IMR-90 (cell line): ENCODE data around the gene OSCAR. TPM values are rescaled to one million over a fixed set of nuclear protein-coding genes. Genes with fewer than 3 reads are reported as not detected.

Experiments used
- ATAC-seq: fragments of 200-7000 bp; cut with Tn5 transposase; 2 replicates; pipeline ENCODE4 v1.9.1; 2020; ENCODE audit warnings: low read depth, mild to moderate bottlenecking, moderate library complexity
- BruUV-seq: library from RNA; stranded (reverse); fragments of 400-500 nt; replicated peaks from 2 replicates; lab custom pipeline; 2021; lab: Mats Ljungman, UMichigan
- CTCF ChIA-PET: fragments of 300-600 bp; formaldehyde crosslinking; extraction: SDS; loops from one replicate; lab custom pipeline; 2021; ENCODE audit warnings: antibody characterized with exemption; lab: Yijun Ruan, JAX
- POLR2A ChIA-PET: fragments of 300-600 bp; sonication (Branson Sonifier 250); formaldehyde crosslinking; loops from one replicate; lab custom pipeline; 2022; ENCODE audit warnings: antibody characterized with exemption; ENCODE audit not compliant: unreplicated experiment; lab: Charles Lee
- DNase-seq: peaks from one replicate; pipeline ENCODE4 v3.0.0; 2013
- H2AFZ ChIP-seq: replicated peaks from 2 replicates; pipeline ENCODE3; 2013; ENCODE audit warnings: low read length, mild to moderate bottlenecking; ENCODE audit not compliant: poor library complexity
- H2AK5ac ChIP-seq: 2 replicates; pipeline ENCODE4 v1.6.1; 2013; ENCODE audit warnings: low read depth, low read length, inconsistent platforms
- H2AK9ac ChIP-seq: replicated peaks from 2 replicates; pipeline ENCODE3; 2013; ENCODE audit warnings: mild to moderate bottlenecking, low read depth, low read length, moderate library complexity; ENCODE audit not compliant: poor library complexity
- H2BK120ac ChIP-seq: 2 replicates; pipeline ENCODE4 v1.6.1; 2013; ENCODE audit warnings: low read depth, low read length, inconsistent platforms
- H2BK15ac ChIP-seq: 3 replicates; pipeline ENCODE4 v1.6.1; 2013; ENCODE audit warnings: low read depth, low read length, inconsistent platforms
- H2BK20ac ChIP-seq: 2 replicates; pipeline ENCODE4 v1.6.1; 2013; ENCODE audit warnings: low read depth, mild to moderate bottlenecking, inconsistent platforms, low read length, moderate library complexity
- H2BK5ac ChIP-seq: 2 replicates; pipeline ENCODE4 v1.6.1; 2013; ENCODE audit warnings: mild to moderate bottlenecking, low read depth, low read length, inconsistent platforms; ENCODE audit not compliant: poor library complexity, severe bottlenecking
- H3K14ac ChIP-seq: replicated peaks from 2 replicates; pipeline ENCODE4 v1.6.1; 2013; ENCODE audit warnings: low read depth, low read length, inconsistent platforms
- H3K18ac ChIP-seq: 2 replicates; pipeline ENCODE4 v1.6.1; 2013; ENCODE audit warnings: low read depth, low read length, control low read depth
- H3K23ac ChIP-seq: 2 replicates; pipeline ENCODE4 v1.6.1; 2013; ENCODE audit warnings: low read depth, low read length, inconsistent platforms
- H3K27ac ChIP-seq: 2 replicates; pipeline ENCODE4 v1.5.1; 2013; ENCODE audit warnings: mild to moderate bottlenecking, control low read depth, low read length; ENCODE audit not compliant: insufficient read depth
- H3K27me3 ChIP-seq: 2 replicates; pipeline ENCODE4 v1.6.1; 2013; ENCODE audit warnings: low read length; ENCODE audit not compliant: control insufficient read depth, insufficient read depth
- H3K36me3 ChIP-seq: 2 replicates; pipeline ENCODE4 v1.6.1; 2013; ENCODE audit warnings: low read length, mixed read lengths; ENCODE audit not compliant: control insufficient read depth, insufficient read depth
- H3K4ac ChIP-seq: 2 replicates; pipeline ENCODE4 v1.6.1; 2013; ENCODE audit warnings: low read depth, low read length, inconsistent platforms
- H3K4me1 ChIP-seq: 2 replicates; pipeline ENCODE4 v1.6.1; 2013; ENCODE audit warnings: low read length, mixed read lengths; ENCODE audit not compliant: control insufficient read depth, insufficient read depth
- H3K4me2 ChIP-seq: 2 replicates; pipeline ENCODE4 v1.6.1; 2013; ENCODE audit warnings: low read depth, mild to moderate bottlenecking, control low read depth, low read length, moderate library complexity
- H3K4me3 ChIP-seq: 2 replicates; pipeline ENCODE4 v1.5.1; 2013; ENCODE audit warnings: low read depth, mild to moderate bottlenecking, control low read depth, low read length, moderate library complexity; ENCODE audit not compliant: insufficient read depth
- H3K56ac ChIP-seq: 2 replicates; pipeline ENCODE4 v1.6.1; 2013; ENCODE audit warnings: low read length, inconsistent platforms; ENCODE audit not compliant: insufficient read depth; ENCODE audit errors: extremely low read depth
- H3K79me1 ChIP-seq, 2 experiments: 2 replicates each; pipeline ENCODE4 v1.6.1; 2013; ENCODE audit warnings: low read length in 2 of 2, inconsistent platforms in 1 of 2, low read depth in 1 of 2
- H3K9ac ChIP-seq: 2 replicates; pipeline ENCODE4 v1.6.1; 2013; ENCODE audit warnings: low read depth, low read length, control low read depth
- H3K9me1 ChIP-seq: 2 replicates; pipeline ENCODE4 v1.6.1; 2013; ENCODE audit warnings: low read length, inconsistent platforms; ENCODE audit not compliant: insufficient read depth
- H3K9me3 ChIP-seq: 2 replicates; pipeline ENCODE4 v1.6.1; 2013; ENCODE audit warnings: low read length; ENCODE audit not compliant: control insufficient read depth, insufficient read depth
- H4K20me1 ChIP-seq: 2 replicates; pipeline ENCODE4 v1.6.1; 2013; ENCODE audit warnings: low read length, inconsistent platforms; ENCODE audit not compliant: insufficient read depth
- H4K5ac ChIP-seq: 2 replicates; pipeline ENCODE4 v1.6.1; 2013; ENCODE audit warnings: mild to moderate bottlenecking, low read depth, low read length, control low read depth
- H4K8ac ChIP-seq, 2 experiments: 2 replicates each; pipeline ENCODE4 v1.6.1; 2013; ENCODE audit warnings: low read depth in 2 of 2, low read length in 2 of 2, control low read depth in 1 of 2, inconsistent platforms in 1 of 2
- H4K91ac ChIP-seq: 2 replicates; pipeline ENCODE4 v1.6.1; 2013; ENCODE audit warnings: low read depth, low read length, inconsistent platforms; ENCODE audit not compliant: insufficient read depth
- CEBPB ChIP-seq: IDR thresholded peaks from 2 replicates; pipeline ENCODE4 v1.6.1; 2012; ENCODE audit warnings: low read depth, low read length, improper control_type of control experiment
- FOS ChIP-seq: fragments of 150-350 bp; IDR thresholded peaks from 2 replicates; pipeline ENCODE4 v1.6.1; 2016; ENCODE audit warnings: low read depth, low read length
- MAFK ChIP-seq: IDR thresholded peaks from 2 replicates; pipeline ENCODE4 v1.6.1; 2012; ENCODE audit warnings: low read depth, low read length, improper control_type of control experiment
- NFE2L2 ChIP-seq: fragments of 150-350 bp; IDR thresholded peaks from 2 replicates; pipeline ENCODE4 v1.6.1; 2016; ENCODE audit warnings: low read depth, mild to moderate bottlenecking, low read length
- RAD21 ChIP-seq: IDR thresholded peaks from 2 replicates; pipeline ENCODE4 v1.6.1; 2012; ENCODE audit warnings: low read length, improper control_type of control experiment
- SMC3 ChIP-seq: fragments of 150-350 bp; IDR thresholded peaks from 2 replicates; pipeline ENCODE4 v1.6.1; 2016; ENCODE audit warnings: low read depth, mild to moderate bottlenecking, antibody characterized with exemption, low read length, moderate library complexity
- WGBS, 2 experiments: methylation state at CpG; one replicate each; pipeline versions ENCODE4 v1.1.5 to v1.1.7; 2013; ENCODE audit warnings: missing lambda C conversion rate in 2 of 2; ENCODE audit not compliant: insufficient read length in 1 of 2; ENCODE audit errors: extremely low coverage in 2 of 2; 5-methylcytosine and 5-hydroxymethylcytosine counted together
- dilution Hi-C: fragments of 300-500 bp; cut with HindIII; formaldehyde crosslinking; loops from one replicate; pipeline ENCODE4 v1.14.3; 2018; ENCODE audit warnings: low sequenced_read_pairs; ENCODE audit not compliant: unreplicated experiment
- in situ Hi-C: fragments of 300-500 bp; cut with MboI; formaldehyde crosslinking; loops from 3 replicates; pipeline ENCODE4 v1.14.3; 2019; ENCODE audit warnings: low sequenced_read_pairs, inconsistent platforms, mixed read lengths
- intact Hi-C: fragments of 100-400 bp; cut with micrococcal nuclease; formaldehyde crosslinking; loops from 2 replicates; pipeline ENCODE4 v1.10.0; 2022
- polyA plus RNA-seq, 3 experiments: library from polyadenylated mRNA; depleted of rRNA; stranded (reverse); fragments of >200 nt; gene quantifications; 2 replicates each; pipeline ENCODE4 v1.2.3, GENCODE V29; 2012; ENCODE audit warnings: low replicate concordance in 1 of 3
- total RNA-seq: library from RNA; depleted of rRNA; stranded (reverse); fragments of >200 nt; gene quantifications from 2 replicates; pipeline ENCODE4 v1.2.3, GENCODE V29; 2012
- TF ChIP-seq, protein P1 (sequence below): conservative IDR thresholded peaks from 2 replicates; pipeline ENCODE4 v1.5.1; 2012; ENCODE audit warnings: mild to moderate bottlenecking, low read depth, low read length, improper control_type of control experiment
- TF ChIP-seq, protein P2 (sequence below): fragments of 150-350 bp; IDR thresholded peaks from 2 replicates; pipeline ENCODE4 v1.6.1; 2017; ENCODE audit warnings: mild to moderate bottlenecking, antibody characterized with exemption, low read length, low read depth

The OSCAR gene
- total and polyA plus RNA-seq, 2 of the 4 experiments (the other 2 are of a cell fraction): 0.15 TPM; not detected in 1

DNA sequence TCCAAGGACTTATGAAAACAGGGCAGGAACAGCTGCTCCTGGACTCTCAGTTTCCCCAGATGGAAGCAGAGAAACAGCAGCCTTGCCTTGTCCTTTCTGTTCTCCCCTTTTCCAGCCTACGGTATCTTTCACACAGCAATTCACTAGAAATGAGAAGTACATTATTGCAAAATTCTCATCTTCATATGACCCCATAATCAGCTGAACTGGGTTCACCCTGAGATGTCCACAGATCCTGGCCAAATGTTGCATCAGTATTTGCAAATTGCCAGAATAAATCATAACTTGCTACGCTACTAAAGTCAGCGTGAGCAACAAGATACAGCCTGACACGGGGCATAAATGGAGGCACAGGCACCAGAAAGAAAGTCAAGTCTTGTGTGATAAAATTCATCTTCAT is 53.0 kb downstream of the OSCAR start:
- no peaks in the 10 kb centered on the region for H3K4me1 ChIP-seq
- H2BK20ac ChIP-seq: no peak overlapping the region
- in situ Hi-C loops (no loop called here), dilution Hi-C loops (no loop called here), intact Hi-C loops (no loop called here)
- H2BK15ac ChIP-seq: no peak overlapping the region
- ChIA-PET POLR2A (no interaction called here), CTCF (no interaction called here)
- H4K20me1 ChIP-seq: no peaks in the 10 kb centered on the region
- H2AK5ac ChIP-seq: no peak overlapping the region
- no peaks in the 10 kb centered on the region for H3K36me3 ChIP-seq
- H3K4ac ChIP-seq: no peak overlapping the region
- H3K18ac ChIP-seq: no peak overlapping the region
- no peak overlapping the region for H2AFZ ChIP-seq
- TF ChIP-seq, protein P1, sequence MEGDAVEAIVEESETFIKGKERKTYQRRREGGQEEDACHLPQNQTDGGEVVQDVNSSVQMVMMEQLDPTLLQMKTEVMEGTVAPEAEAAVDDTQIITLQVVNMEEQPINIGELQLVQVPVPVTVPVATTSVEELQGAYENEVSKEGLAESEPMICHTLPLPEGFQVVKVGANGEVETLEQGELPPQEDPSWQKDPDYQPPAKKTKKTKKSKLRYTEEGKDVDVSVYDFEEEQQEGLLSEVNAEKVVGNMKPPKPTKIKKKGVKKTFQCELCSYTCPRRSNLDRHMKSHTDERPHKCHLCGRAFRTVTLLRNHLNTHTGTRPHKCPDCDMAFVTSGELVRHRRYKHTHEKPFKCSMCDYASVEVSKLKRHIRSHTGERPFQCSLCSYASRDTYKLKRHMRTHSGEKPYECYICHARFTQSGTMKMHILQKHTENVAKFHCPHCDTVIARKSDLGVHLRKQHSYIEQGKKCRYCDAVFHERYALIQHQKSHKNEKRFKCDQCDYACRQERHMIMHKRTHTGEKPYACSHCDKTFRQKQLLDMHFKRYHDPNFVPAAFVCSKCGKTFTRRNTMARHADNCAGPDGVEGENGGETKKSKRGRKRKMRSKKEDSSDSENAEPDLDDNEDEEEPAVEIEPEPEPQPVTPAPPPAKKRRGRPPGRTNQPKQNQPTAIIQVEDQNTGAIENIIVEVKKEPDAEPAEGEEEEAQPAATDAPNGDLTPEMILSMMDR: no peak
- no peak for TF ChIP-seq MAFK
- TF ChIP-seq SMC3: no peak
- TF ChIP-seq, protein P2, sequence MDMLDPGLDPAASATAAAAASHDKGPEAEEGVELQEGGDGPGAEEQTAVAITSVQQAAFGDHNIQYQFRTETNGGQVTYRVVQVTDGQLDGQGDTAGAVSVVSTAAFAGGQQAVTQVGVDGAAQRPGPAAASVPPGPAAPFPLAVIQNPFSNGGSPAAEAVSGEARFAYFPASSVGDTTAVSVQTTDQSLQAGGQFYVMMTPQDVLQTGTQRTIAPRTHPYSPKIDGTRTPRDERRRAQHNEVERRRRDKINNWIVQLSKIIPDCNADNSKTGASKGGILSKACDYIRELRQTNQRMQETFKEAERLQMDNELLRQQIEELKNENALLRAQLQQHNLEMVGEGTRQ: no peak
- no peak for TF ChIP-seq NFE2L2
- TF ChIP-seq CEBPB: no peak
- no peak for TF ChIP-seq FOS
- no peak for TF ChIP-seq RAD21
- no peak overlapping the region for H3K4me2 ChIP-seq
- H2BK120ac ChIP-seq: no peak overlapping the region
- DNase-seq (no peak), ATAC-seq (no peak)
- no peak overlapping the region for H4K8ac ChIP-seq
- no peak overlapping the region for H4K5ac ChIP-seq
- H3K27me3 ChIP-seq: no peaks in the 10 kb centered on the region
- no peaks in the 10 kb centered on the region for H3K79me1 ChIP-seq
- H3K4me3 ChIP-seq: no peak overlapping the region
- no peak overlapping the region for H3K27ac ChIP-seq
- H3K9ac ChIP-seq: no peak overlapping the region
- no peaks in the 10 kb centered on the region for H3K9me1 ChIP-seq
- BruUV-seq: no TSS peak
- no peaks in the 10 kb centered on the region; the same call in 1 of the 2 replicates for H3K9me3 ChIP-seq
- H3K23ac ChIP-seq: no peak overlapping the region
- no peak overlapping the region for H2BK5ac ChIP-seq
- no peak overlapping the region for H4K91ac ChIP-seq
- H3K56ac ChIP-seq: no peak overlapping the region
- H3K14ac ChIP-seq: no peak overlapping the region
- no peak overlapping the region for H2AK9ac ChIP-seq
- 75% methylated on average over 1 of the region's 4 CpGs; no CpG with 5 or more reads in 1 of the 2 experiments for WGBS, 2 experiments
